RPMI8226 (cell line): ENCODE measurements around the gene TMEM150A.
"Not testable (repeated sequence)": the region's sequence is repeated elsewhere in the genome, so short reads cannot be mapped to it uniquely, and the experiment has no call there.

Experiments
- DNase-seq: peaks from one replicate; pipeline ENCODE4 v3.0.0-alpha.2; 2015

The TMEM150A gene

GRCh38 chr2:85602476-85603234 lies at the start of gene TMEM150A:
Gene TMEM150A (minus strand): TSS chr2:85602698. CDS start chr2:85601948, 750 bp downstream.
- peak; percentile 96 for DNase-seq

GRCh38 chr2:85652056-85652455 lies 49.6 kb upstream of the TMEM150A start:
- no peak for DNase-seq

GRCh38 chr2:85651097-85651496 lies 48.6 kb upstream of the TMEM150A start:
- no peak for DNase-seq

- DNase-seq = no peak
Observed at GRCh38 chr2:85650456-85650855, 48.0 kb upstream of the TMEM150A start.

GRCh38 chr2:85649201-85650190 lies 47.0 kb upstream of the TMEM150A start:
- no peak for DNase-seq

- peak; percentile 40 for DNase-seq
Observed at GRCh38 chr2:85648619-85649018, 46.1 kb upstream of the TMEM150A start.

- DNase-seq = no peak
Observed at GRCh38 chr2:85647823-85648526, 45.5 kb upstream of the TMEM150A start.

- DNase-seq = no peak
Observed at GRCh38 chr2:85646166-85646565, 43.7 kb upstream of the TMEM150A start.

GRCh38 chr2:85644909-85645308 lies 42.4 kb upstream of the TMEM150A start:
- DNase-seq = no peak

GRCh38 chr2:85642725-85643124 lies 40.2 kb upstream of the TMEM150A start:
- DNase-seq = peak; percentile 57

GRCh38 chr2:85635636-85636035 lies 33.1 kb upstream of the TMEM150A start:
- DNase-seq = no peak

- DNase-seq = no peak
Observed at GRCh38 chr2:85635011-85635410, 32.5 kb upstream of the TMEM150A start.

GRCh38 chr2:85631316-85631715 lies 28.8 kb upstream of the TMEM150A start:
- no peak for DNase-seq

GRCh38 chr2:85628658-85629057 lies 26.2 kb upstream of the TMEM150A start:
- no peak for DNase-seq

GRCh38 chr2:85623991-85624390 lies 21.5 kb upstream of the TMEM150A start:
- DNase-seq = no peak

GRCh38 chr2:85621338-85621737 lies 18.8 kb upstream of the TMEM150A start:
- DNase-seq = no peak

- DNase-seq = no peak
Observed at GRCh38 chr2:85619617-85620016, 17.1 kb upstream of the TMEM150A start.

- not testable (repeated sequence) for DNase-seq
Observed at GRCh38 chr2:85617723-85618122, 15.2 kb upstream of the TMEM150A start.

- DNase-seq = no peak
Observed at GRCh38 chr2:85615413-85615728, 12.9 kb upstream of the TMEM150A start.

- not testable (repeated sequence) for DNase-seq
Observed at GRCh38 chr2:85614757-85615156, 12.3 kb upstream of the TMEM150A start.

GRCh38 chr2:85613717-85614515 lies 11.4 kb upstream of the TMEM150A start:
- DNase-seq = no peak
